GM12865 (cell line): ENCODE data around the gene KRTAP2-4.
"Not testable (repeated sequence)": the region's sequence is repeated elsewhere in the genome, so short reads cannot be mapped to it uniquely, and the experiment has no call there.

Experiments used
- DNase-seq: peaks from one replicate; pipeline ENCODE4 v3.0.0; 2010; ENCODE audit warnings: low read depth
- H3K4me3 ChIP-seq: 2 replicates; pipeline ENCODE4 v1.5.1; 2011; ENCODE audit warnings: mild to moderate bottlenecking, low read depth, low read length, control low read depth
- TF ChIP-seq, protein P1 (sequence below): IDR thresholded peaks from 2 replicates; pipeline ENCODE4 v1.5.1; 2011; ENCODE audit warnings: low read length, control low read depth, low read depth, inconsistent platforms; ENCODE audit not compliant: insufficient read depth; ENCODE audit errors: missing control alignments

Gene KRTAP2-4, protein sequence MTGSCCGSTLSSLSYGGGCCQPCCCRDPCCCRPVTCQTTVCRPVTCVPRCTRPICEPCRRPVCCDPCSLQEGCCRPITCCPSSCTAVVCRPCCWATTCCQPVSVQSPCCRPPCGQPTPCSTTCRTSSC

DNA sequence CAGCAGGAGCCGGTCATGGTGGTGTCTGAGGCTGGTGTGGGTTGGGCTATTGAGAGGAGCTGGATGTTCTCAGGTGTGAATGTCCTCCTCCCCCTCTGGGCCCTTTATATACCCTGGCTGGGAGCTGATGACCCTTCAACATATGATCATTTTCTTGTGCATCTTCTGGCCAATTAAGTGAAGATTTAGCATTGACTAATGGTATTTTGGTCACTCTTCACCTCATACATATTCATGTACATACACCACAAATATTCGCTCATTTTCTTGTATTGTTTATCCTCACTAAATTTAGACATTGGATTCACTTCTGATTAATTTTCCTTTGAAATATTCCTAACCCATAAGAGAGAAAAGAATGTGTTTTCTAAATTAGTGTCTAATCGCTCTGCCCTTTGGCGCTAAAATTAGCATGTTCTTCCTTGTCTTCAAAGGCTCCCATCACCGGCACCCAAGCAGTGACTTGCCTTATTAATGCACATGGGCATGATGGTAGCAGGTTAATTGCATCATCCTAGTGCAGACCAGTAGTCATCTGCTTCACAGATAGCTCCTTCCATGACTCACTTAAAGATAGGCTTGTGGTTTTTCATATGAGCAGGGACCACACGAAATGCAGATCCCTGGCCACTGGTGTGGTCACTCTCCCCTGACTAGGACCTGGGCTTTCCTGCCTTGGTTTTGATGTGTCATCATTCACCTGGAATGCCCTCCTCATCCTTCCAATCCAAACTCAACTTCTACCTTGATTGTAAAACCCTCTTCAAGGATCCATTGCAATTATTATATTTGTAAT is at the start of gene KRTAP2-4:
TSS of gene KRTAP2-4 (minus strand) at position 51 of the 796 bp plus-strand sequence. CDS start at position 17, 34 bp downstream.
- TF ChIP-seq, protein P1, sequence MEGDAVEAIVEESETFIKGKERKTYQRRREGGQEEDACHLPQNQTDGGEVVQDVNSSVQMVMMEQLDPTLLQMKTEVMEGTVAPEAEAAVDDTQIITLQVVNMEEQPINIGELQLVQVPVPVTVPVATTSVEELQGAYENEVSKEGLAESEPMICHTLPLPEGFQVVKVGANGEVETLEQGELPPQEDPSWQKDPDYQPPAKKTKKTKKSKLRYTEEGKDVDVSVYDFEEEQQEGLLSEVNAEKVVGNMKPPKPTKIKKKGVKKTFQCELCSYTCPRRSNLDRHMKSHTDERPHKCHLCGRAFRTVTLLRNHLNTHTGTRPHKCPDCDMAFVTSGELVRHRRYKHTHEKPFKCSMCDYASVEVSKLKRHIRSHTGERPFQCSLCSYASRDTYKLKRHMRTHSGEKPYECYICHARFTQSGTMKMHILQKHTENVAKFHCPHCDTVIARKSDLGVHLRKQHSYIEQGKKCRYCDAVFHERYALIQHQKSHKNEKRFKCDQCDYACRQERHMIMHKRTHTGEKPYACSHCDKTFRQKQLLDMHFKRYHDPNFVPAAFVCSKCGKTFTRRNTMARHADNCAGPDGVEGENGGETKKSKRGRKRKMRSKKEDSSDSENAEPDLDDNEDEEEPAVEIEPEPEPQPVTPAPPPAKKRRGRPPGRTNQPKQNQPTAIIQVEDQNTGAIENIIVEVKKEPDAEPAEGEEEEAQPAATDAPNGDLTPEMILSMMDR = no peak
- DNase-seq = no peak

DNA sequence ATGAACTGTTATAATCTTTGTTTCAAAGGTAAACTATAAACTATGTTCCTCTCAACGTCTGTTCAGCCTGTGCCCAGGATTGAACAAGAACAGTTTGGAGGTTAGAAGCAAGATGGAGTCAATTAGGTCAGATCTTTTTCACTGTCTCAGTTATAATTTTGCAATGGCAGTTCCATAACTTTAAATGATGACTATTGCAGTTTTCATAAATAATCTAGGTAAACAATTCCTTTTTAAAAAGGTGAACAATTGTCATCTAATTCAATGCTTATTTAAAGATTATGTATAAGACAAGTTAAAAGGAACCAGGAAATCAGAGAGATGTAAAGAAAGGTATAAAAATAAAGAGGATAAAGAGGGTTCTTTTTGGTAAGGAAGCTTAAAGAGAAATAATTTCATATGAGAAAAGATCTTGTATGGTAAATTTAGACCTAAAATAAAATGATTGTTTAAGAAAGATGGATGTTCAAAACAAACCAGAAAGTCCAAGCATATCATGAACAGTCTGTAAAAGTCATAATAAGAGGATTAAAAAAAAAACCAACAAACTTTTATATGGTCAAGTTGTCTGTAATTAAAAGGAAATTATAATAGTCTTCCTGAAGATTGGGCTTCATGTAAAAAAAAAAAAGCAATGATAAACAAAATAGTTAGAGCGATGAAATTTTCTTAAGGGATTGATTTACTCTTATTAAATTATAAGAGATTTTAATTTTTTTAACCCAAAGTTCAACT is 45.6 kb upstream of the KRTAP2-4 start:
- H3K4me3 ChIP-seq = no peak overlapping the region
- DNase-seq = no peak
- TF ChIP-seq, protein P1 = no peak

More for the DNA sequence above, at the start of gene KRTAP2-4:
- no peak within 1 kb of the TSS for H3K4me3 ChIP-seq

DNA sequence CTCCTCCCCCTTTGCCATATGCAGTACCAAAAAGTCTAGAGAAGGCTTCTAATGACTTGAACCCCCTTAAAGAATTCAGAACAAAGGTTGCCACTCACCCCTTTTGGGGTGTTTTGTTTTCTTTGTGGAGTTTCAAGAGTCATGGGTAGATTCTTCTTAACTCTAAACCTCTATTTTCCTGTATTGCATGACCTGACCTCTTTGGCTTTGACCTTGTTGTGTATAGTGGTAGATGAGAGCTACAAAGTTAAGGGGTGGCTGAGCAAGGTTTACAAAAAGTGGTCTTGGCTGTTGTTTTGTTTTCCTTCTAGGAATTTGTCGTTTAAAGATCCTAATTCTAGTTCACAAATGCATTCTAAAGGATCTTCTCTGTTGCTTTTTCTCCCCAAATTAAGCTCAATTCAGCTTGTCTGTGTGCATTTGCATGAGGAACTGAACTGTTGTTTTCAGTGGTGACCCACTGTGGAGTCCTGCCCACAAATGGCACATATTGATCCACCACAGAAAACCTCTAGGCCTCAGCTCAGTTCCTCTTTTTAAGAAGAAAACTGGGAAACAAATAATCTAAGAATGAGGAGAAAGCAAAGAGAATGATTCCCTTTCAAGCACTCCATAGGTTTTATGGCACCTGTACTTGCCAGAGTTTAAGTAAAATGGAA is 43.2 kb upstream of the KRTAP2-4 start:
- not testable (repeated sequence) for H3K4me3 ChIP-seq, DNase-seq

DNA sequence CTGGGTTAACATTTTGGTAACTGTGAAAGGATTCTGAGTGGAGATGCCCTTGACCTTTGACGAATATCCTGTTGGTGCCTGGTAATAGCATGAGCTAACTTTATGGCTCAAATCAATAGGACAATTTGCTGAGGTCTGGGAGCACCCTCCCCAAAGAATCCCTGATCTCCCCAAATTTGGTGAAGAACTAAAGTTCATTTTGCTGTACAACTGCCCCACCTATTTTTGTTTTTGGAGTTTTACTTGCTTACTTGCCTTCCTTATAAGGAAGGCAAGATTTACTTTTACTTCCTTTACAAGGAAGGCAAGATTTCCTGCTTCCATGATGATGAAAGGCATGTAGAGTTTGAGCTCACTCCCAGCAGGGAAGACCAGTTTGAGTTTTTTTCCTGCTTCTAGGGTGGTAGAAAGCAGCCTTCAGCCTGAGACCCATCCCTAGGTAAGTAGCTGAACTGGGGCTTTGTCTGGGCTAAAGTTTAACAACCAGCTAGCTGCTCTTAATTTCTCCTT is 42.3 kb upstream of the KRTAP2-4 start:
- TF ChIP-seq, protein P1 = no peak
- DNase-seq = no peak
- no peak overlapping the region for H3K4me3 ChIP-seq

DNA sequence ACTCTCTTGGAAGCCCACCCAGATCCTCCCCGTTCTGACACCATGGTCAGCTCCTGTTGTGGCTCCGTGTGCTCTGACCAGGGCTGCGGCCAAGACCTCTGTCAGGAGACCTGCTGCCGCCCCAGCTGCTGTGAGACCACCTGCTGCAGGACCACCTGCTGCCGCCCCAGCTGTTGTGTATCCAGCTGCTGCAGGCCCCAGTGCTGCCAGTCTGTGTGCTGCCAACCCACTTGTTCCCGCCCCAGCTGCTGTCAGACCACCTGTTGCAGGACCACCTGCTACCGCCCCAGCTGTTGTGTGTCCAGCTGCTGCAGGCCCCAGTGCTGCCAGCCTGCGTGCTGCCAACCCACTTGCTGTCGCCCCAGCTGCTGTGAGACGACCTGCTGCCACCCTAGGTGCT is 39.7 kb upstream of the KRTAP2-4 start, which contains the start of gene KRTAP4-9:
TSS of gene KRTAP4-9 (plus strand) at position 43 of the 400 bp plus-strand sequence. CDS start at position 43, 0 bp downstream.
- not testable (repeated sequence) for H3K4me3 ChIP-seq, DNase-seq

DNA sequence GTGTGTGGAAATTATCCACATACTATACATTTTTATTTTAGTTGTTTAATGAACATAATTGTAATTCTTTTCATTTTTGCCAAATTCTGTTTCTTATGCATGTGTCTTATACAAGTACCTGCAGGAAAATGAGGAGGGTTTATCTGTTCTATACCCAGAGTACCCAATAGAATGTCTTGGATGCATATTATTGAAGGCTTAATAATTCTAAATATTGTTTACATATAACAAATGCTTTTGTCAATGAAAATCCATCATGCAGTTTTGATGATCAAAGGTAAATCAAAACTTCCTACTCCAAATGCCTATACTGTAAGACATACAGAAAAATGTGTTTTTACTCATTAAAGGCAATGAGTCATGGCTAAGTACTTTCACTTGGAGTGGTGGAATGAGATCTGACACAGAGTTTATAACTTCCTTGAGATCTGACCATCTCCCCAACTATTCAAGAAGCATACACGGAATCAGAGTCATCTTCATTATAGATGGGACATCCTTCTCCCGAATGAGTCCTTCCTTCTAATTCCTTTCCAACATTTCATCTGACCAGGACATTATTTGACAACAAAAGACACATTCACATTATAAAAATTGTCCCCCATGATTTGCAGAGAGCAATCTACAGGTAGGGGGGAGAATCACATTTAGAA is 38.8 kb upstream of the KRTAP2-4 start:
- not testable (repeated sequence) for DNase-seq, H3K4me3 ChIP-seq

DNA sequence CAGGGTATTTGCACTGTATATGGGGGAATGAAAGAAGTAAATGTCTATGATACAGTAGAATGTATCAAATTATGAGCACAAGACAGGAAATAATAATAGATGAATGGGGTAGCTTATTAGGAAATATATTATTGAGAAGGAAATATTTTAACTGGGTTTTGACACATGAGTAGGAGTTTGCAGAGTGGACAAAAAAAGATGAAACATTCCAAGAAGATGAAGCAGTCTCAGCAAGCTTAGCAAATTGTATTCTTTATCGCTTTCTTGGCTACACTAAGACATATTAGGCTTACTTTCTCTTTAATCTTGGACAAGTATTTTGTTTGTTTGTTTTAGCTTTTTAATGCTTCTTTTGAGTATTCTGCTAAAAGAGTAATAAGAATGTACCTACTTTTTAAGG is 38.2 kb upstream of the KRTAP2-4 start:
- H3K4me3 ChIP-seq = no peak overlapping the region
- DNase-seq = no peak
- TF ChIP-seq, protein P1 = no peak
